ENCODE data around the gene CDC25A.

CDC25A gene

DNA sequence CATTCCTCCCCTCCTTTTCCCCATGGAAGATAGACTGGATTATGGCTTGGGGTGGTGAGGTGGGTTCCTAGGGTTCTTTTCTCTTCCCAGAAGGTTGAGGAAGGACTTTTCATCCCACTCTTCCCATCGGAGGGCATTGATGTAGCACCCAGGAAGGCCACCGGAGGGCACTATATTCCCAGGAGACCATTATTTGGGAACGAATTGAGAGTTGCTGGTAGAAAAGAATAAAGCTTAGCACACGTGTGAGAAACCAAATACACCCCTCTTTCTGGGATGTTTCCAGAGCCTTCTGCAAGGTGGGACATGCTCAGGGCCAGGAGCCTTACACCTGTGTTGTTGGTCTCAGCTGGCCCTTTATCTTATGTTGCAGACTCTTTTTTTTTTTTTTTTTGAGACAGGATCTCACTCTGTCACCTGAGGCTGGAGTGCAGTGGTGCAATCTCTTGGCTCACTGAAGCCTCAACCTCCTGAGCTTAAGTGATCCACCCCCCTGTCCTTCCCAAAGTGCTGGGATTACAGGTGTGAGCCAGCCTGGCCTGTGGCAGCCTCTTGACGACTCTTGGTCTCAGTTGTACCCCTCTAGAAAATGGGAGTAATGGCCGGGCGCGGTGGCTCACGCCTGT, 6.3 kb upstream of the CDC25A start:
- Histone ChIP-seq H3K27me3 (ENCODE audit: control insufficient read depth in 1 of 2, insufficient read depth in 2 of 2, low read length in 2 of 2) (no peaks in the 10 kb centered on the region), H3K27ac (ENCODE audit: low read depth, low read length) (no peak overlapping the region), H3K9me3 (ENCODE audit: low read length) (no peaks in the 10 kb centered on the region), H3K36me3 (ENCODE audit: insufficient read depth, low read length) (no peaks in the 10 kb centered on the region), H3K4me3 (ENCODE audit: low read depth in 1 of 2, low read length in 2 of 2) (no peak overlapping the region), H3K9ac (ENCODE audit: low read length) (no peak overlapping the region), H3K4me1 (ENCODE audit: insufficient read depth, low read length) (no peaks in the 10 kb centered on the region)

DNA sequence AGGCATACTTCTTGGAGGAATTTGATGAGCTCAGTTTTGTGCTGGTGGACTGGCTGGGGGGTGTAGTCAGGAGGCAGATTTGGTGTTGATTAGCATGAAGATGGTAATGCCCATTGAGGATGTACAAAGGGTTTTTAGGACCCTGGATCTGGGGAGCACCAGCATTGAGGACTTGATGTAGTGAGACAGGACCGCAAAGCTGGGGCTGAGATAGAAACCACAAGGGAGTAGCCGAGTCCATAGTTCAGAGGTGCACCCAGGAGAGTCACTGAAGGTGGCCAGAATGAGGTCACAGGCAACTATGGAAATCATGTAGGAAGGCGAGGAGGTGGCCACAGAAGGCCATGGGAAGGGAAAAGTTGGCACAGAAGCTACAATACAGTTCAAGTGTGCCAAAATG, 2.7 kb upstream of the CDC25A start:
- Histone ChIP-seq H3K27ac (ENCODE audit: low read depth, low read length) (no peak overlapping the region), H3K4me3 (ENCODE audit: low read depth in 1 of 2, low read length in 2 of 2) (no peak overlapping the region), H3K9me3 (ENCODE audit: low read length) (no peaks in the 10 kb centered on the region)

GRCh38 chr3:48189321-48189720, 1.1 kb upstream of the CDC25A start:
- H3K27ac ChIP-seq (ENCODE audit: low read depth, low read length), result no peak overlapping the region
- H3K9ac ChIP-seq (ENCODE audit: low read length), result no peak overlapping the region
- H3K4me1 ChIP-seq (ENCODE audit: insufficient read depth, low read length), result peaks cover 17% of the 10 kb centered on the region
- no peaks in the 10 kb centered on the region for H3K36me3 ChIP-seq (ENCODE audit: insufficient read depth, low read length)
- H3K9me3 ChIP-seq (ENCODE audit: low read length), result no peaks in the 10 kb centered on the region
- H3K4me3 ChIP-seq (ENCODE audit: low read depth in 1 of 2, low read length in 2 of 2), result no peak overlapping the region
- H3K27me3 ChIP-seq (ENCODE audit: control insufficient read depth in 1 of 2, insufficient read depth in 2 of 2, low read length in 2 of 2), result no peaks in the 10 kb centered on the region

More for the DNA sequence above, 2.7 kb upstream of the CDC25A start:
- peaks cover 17% of the 10 kb centered on the region for H3K4me1 ChIP-seq (ENCODE audit: insufficient read depth, low read length)
- no peaks in the 10 kb centered on the region for H3K27me3 ChIP-seq (ENCODE audit: control insufficient read depth in 1 of 2, insufficient read depth in 2 of 2, low read length in 2 of 2)
- H3K9ac ChIP-seq (ENCODE audit: low read length), result no peak overlapping the region
- no peaks in the 10 kb centered on the region for H3K36me3 ChIP-seq (ENCODE audit: insufficient read depth, low read length)

DNA sequence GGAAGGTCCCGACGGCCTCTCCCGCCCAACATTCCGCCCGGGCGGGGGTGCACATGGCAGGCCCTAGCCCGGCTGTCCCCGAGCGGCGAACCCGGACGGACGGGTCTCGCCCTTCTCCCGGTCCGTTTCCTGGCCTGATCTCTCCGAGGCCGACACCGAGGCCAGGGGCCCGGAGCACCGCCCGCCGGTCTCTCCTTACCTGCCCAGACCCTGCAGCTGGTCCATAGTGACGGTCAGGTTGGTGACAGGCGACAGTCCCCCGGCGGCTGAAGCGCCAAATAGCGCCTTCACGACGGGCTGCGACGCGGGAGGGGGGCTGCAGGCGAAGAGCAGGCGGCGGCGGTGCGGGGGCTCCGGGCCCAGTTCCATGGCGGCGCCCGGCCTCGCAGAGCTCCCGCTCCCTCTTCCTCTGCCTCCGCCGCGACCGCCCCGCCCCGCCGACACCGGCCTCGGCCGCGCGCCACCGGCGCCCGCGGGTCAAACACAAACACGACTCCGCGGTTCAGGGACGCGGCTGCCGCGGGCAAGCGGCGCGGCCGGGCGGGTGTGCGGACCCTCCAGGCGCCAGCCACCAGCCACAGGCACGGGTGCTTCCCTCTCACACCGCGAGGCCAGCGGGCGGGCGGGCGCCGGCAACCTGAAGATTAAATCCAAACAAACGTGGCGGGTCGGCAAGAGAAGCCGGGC, 495 bp downstream of the CDC25A start:
- peak overlapping the region; percentile 76 to 88 for H3K4me3 ChIP-seq (ENCODE audit: low read depth in 1 of 2, low read length in 2 of 2)
- no peak overlapping the region for H3K9ac ChIP-seq (ENCODE audit: low read length)
- no peaks in the 10 kb centered on the region for H3K27me3 ChIP-seq (ENCODE audit: control insufficient read depth in 1 of 2, insufficient read depth in 2 of 2, low read length in 2 of 2)
- no peaks in the 10 kb centered on the region for H3K9me3 ChIP-seq (ENCODE audit: low read length)
- H3K36me3 ChIP-seq (ENCODE audit: insufficient read depth, low read length), result no peaks in the 10 kb centered on the region
- H3K27ac ChIP-seq (ENCODE audit: low read depth, low read length), result no peak overlapping the region
- peaks cover 17% of the 10 kb centered on the region for H3K4me1 ChIP-seq (ENCODE audit: insufficient read depth, low read length)

- H3K27me3 ChIP-seq (ENCODE audit: control insufficient read depth in 1 of 2, insufficient read depth in 2 of 2, low read length in 2 of 2), result no peaks in the 10 kb centered on the region
- peaks cover 17% of the 10 kb centered on the region for H3K4me1 ChIP-seq (ENCODE audit: insufficient read depth, low read length)
- peak overlapping the region; percentile 76 to 88 for H3K4me3 ChIP-seq (ENCODE audit: low read depth in 1 of 2, low read length in 2 of 2)
- H3K27ac ChIP-seq (ENCODE audit: low read depth, low read length), result no peak overlapping the region
- H3K9ac ChIP-seq (ENCODE audit: low read length), result no peak overlapping the region
- no peaks in the 10 kb centered on the region for H3K36me3 ChIP-seq (ENCODE audit: insufficient read depth, low read length)
- no peaks in the 10 kb centered on the region for H3K9me3 ChIP-seq (ENCODE audit: low read length)
These were observed 977 bp downstream of the CDC25A start for GRCh38 chr3:48187301-48187578.

DNA sequence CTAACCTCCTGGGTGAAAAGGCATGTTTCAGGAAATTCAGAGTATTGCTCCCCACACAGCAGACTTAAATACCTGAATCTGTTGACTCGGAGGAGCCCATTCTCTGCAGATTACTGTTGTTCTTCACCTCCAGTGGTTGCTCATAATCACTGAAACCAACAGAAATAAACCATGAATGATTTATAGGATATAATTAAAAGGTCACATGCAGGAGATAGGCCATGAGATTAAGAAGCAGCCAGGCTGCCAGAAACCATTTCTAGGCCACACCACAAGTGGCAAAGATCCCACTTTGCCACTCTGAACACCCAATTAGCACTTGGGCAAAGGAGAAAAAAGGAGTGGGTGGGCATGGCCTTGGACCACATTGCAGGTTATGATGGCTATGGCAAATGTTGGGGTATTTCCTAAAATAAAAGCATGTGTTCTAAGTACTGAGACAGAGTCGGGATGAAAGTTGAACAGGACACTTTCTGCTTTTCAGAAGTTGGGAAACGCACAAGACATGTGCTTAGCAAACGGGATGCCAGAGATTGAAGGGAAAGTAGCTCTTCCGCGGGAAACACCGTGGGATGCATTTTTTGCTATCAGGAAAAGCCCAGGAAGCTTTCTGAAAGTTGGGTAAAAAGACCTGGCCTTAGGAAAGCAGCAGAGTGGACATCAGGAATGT, 1.5 kb downstream of the CDC25A start:
- H3K9me3 ChIP-seq (ENCODE audit: low read length), result no peaks in the 10 kb centered on the region
- H3K4me1 ChIP-seq (ENCODE audit: insufficient read depth, low read length), result peaks cover 17% of the 10 kb centered on the region
- H3K4me3 ChIP-seq (ENCODE audit: low read depth in 1 of 2, low read length in 2 of 2), result peak overlapping the region in 1 of 2 donors; percentile 76
- H3K27ac ChIP-seq (ENCODE audit: low read depth, low read length), result no peak overlapping the region
- H3K36me3 ChIP-seq (ENCODE audit: insufficient read depth, low read length), result no peaks in the 10 kb centered on the region
- no peaks in the 10 kb centered on the region for H3K27me3 ChIP-seq (ENCODE audit: control insufficient read depth in 1 of 2, insufficient read depth in 2 of 2, low read length in 2 of 2)
- no peak overlapping the region for H3K9ac ChIP-seq (ENCODE audit: low read length)

DNA sequence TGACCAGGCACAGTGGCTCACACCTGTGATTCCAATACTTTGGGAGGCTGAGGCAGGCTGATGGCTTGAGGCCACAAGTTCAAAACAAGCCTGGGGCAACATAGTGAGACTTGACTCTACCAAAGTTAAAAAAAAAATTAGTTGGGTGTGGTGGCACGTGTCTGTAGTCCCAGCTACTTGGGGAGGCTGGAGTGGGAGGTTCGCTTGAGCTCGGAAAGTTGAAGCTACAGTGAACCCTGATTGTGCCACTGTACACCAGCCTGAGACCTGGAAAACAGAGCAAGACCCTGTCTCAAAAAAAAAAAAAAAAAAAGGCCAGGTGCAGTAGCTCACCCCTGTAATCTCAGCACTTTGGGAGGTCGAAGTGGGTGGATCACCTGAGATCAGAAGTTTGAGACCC, 3.1 kb downstream of the CDC25A start:
- Histone ChIP-seq H3K9ac (ENCODE audit: low read length) (no peak overlapping the region), H3K9me3 (ENCODE audit: low read length) (no peaks in the 10 kb centered on the region), H3K27ac (ENCODE audit: low read depth, low read length) (no peak overlapping the region), H3K4me1 (ENCODE audit: insufficient read depth, low read length) (peaks cover 17% of the 10 kb centered on the region), H3K27me3 (ENCODE audit: control insufficient read depth in 1 of 2, insufficient read depth in 2 of 2, low read length in 2 of 2) (no peaks in the 10 kb centered on the region), H3K4me3 (ENCODE audit: low read depth in 1 of 2, low read length in 2 of 2) (no peak overlapping the region), H3K36me3 (ENCODE audit: insufficient read depth, low read length) (no peaks in the 10 kb centered on the region)

- no peak overlapping the region for H3K9ac ChIP-seq (ENCODE audit: low read length)
- H3K36me3 ChIP-seq (ENCODE audit: insufficient read depth, low read length), result no peaks in the 10 kb centered on the region
These were observed 3.9 kb downstream of the CDC25A start for GRCh38 chr3:48184299-48184698.

GRCh38 chr3:48180531-48181253, 7.5 kb downstream of the CDC25A start:
- no peak overlapping the region for H3K27ac ChIP-seq (ENCODE audit: low read depth, low read length)
- no peaks in the 10 kb centered on the region for H3K36me3 ChIP-seq (ENCODE audit: insufficient read depth, low read length)
- H3K27me3 ChIP-seq (ENCODE audit: control insufficient read depth in 1 of 2, insufficient read depth in 2 of 2, low read length in 2 of 2), result no peaks in the 10 kb centered on the region
- H3K4me3 ChIP-seq (ENCODE audit: low read depth in 1 of 2, low read length in 2 of 2), result no peak overlapping the region
- H3K9ac ChIP-seq (ENCODE audit: low read length), result no peak overlapping the region
- H3K9me3 ChIP-seq (ENCODE audit: low read length), result no peaks in the 10 kb centered on the region
- H3K4me1 ChIP-seq (ENCODE audit: insufficient read depth, low read length), result no peaks in the 10 kb centered on the region

More at GRCh38 chr3:48184299-48184698, 3.9 kb downstream of the CDC25A start:
- Histone ChIP-seq H3K9me3 (ENCODE audit: low read length) (no peaks in the 10 kb centered on the region), H3K4me3 (ENCODE audit: low read depth in 1 of 2, low read length in 2 of 2) (no peak overlapping the region), H3K27me3 (ENCODE audit: control insufficient read depth in 1 of 2, insufficient read depth in 2 of 2, low read length in 2 of 2) (no peaks in the 10 kb centered on the region), H3K27ac (ENCODE audit: low read depth, low read length) (no peak overlapping the region), H3K4me1 (ENCODE audit: insufficient read depth, low read length) (peaks cover 17% of the 10 kb centered on the region)

DNA sequence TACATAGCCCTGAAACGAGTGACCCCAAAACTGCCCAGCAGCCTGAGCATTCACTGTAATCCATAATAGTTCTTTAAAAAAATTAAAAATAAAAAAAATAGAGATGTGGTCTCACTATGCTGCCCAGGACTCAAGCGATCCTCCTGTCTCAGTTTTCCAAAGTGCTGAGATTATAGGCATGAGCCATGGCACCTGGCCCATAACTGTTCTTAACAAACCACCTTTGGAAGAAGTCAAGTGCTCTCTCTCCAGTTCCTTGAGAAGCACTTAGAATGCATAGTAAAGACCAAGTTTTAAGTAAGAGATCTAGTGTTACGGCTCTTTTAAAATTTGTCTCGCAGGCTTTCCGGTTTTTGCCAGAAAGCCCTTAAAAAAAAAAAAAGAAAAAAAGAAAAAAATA, 8.2 kb downstream of the CDC25A start:
- no peaks in the 10 kb centered on the region for H3K4me1 ChIP-seq (ENCODE audit: insufficient read depth, low read length)
- no peak overlapping the region for H3K4me3 ChIP-seq (ENCODE audit: low read depth in 1 of 2, low read length in 2 of 2)
- no peaks in the 10 kb centered on the region for H3K36me3 ChIP-seq (ENCODE audit: insufficient read depth, low read length)
- H3K27me3 ChIP-seq (ENCODE audit: control insufficient read depth in 1 of 2, insufficient read depth in 2 of 2, low read length in 2 of 2), result no peaks in the 10 kb centered on the region
- no peak overlapping the region for H3K27ac ChIP-seq (ENCODE audit: low read depth, low read length)
- no peaks in the 10 kb centered on the region for H3K9me3 ChIP-seq (ENCODE audit: low read length)
- no peak overlapping the region for H3K9ac ChIP-seq (ENCODE audit: low read length)

GRCh38 chr3:48178072-48178471, 10.1 kb downstream of the CDC25A start:
- no peaks in the 10 kb centered on the region for H3K9me3 ChIP-seq (ENCODE audit: low read length)
- no peaks in the 10 kb centered on the region for H3K36me3 ChIP-seq (ENCODE audit: insufficient read depth, low read length)
- H3K9ac ChIP-seq (ENCODE audit: low read length), result no peak overlapping the region
- no peak overlapping the region for H3K4me3 ChIP-seq (ENCODE audit: low read depth in 1 of 2, low read length in 2 of 2)
- no peaks in the 10 kb centered on the region for H3K27me3 ChIP-seq (ENCODE audit: control insufficient read depth in 1 of 2, insufficient read depth in 2 of 2, low read length in 2 of 2)
- H3K27ac ChIP-seq (ENCODE audit: low read depth, low read length), result no peak overlapping the region
- H3K4me1 ChIP-seq (ENCODE audit: insufficient read depth, low read length), result no peaks in the 10 kb centered on the region

Measured in muscle layer of colon (tissue), 2 donors.